Measurements from ENCODE around the gene PTPRK.

Gene PTPRK

GRCh38 chr6:128249429-128249828 is 271.0 kb downstream of the PTPRK start:
- DNase-seq (ENCODE audit: low read depth, low spot score): no peak

DNA sequence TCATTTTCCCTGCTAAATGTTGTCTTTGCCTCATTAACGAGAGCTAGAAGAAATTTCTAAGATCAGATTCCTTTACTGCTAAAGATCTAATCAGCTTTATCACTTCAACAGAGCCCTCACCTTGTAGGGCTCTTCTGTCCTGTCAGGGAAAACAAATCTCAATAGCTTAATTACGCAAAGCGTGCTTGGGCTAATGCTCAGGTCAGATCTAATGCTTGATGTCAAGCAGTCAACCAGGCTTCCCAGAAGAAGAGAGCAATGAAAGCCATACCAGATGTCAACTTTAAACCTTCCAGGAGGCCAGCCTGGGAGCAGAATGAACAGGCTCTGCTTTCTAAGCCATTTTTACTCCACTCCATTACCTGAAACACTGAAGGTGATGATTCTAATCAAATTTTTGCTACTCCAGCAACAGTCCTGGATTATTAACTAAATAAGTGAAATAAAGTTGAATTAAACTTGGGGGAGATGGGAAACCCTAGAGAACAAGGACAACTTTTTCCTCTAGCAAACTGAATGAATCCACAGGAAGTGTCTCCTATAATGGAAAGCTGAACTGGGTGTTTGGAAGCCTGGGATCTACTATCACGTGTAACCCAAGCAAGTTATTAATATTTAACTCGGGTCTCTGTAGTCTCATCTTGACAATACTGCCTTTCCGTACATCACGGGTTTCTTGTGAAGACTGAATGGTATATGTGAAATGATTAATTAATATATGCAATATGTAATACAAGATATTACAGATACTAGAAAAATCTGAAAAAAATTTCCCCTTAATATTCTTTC is 273.7 kb downstream of the PTPRK start:
- no peak for DNase-seq (ENCODE audit: low read depth, low spot score)

DNA sequence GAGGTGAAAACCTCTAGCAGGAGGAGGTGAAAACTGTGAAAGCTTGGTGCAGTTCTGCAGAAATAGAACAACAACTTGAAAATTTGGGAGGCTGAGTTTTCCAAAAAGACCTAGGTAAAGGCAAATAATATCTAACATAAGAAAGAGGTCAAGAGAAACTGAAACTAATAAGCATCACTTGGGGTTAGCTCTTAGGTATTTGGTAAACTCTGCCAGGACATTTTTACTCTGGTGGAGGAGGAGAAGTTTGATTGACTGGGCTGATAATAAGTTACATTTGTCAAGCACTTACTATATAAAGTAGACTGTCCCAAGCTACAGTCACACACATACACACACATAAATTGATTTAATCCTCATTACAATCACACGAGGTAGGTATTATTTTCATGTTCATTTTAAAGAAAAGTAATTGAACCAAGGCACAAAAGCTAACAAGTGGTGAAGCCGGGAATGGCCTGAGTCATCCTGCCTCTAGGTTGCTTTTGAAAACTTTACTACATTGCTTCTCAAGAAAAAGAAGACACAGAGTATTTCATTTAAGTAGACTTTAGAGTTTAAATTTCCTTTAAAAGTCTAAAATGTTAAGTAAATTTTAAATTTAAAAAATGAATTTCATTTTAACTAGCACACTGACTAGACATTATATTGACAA is 275.5 kb downstream of the PTPRK start:
- DNase-seq (ENCODE audit: low read depth, low spot score): no peak

- DNase-seq (ENCODE audit: low read depth, low spot score): no peak
Observed at GRCh38 chr6:128242765-128243403, 277.5 kb downstream of the PTPRK start.

DNA sequence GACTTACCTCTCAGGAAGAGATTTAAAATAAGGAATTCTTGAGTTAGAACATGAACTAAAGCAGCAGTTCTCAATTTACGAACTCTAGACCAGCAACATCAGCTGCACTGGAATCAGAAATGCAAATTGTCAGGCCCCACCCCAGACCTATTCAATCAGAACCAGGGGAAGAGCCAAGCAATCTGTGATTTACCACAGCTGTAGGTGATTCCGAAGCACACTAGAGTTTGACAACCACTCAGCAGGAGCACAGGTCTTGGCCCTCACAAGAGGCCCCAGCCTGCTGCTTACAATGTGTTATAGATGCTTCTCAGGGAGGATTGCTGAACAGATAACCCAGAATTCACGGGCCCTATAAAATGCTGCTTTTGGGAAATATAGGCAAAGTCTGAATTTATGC is 279.2 kb downstream of the PTPRK start:
- no peak for DNase-seq (ENCODE audit: low read depth, low spot score)

DNA sequence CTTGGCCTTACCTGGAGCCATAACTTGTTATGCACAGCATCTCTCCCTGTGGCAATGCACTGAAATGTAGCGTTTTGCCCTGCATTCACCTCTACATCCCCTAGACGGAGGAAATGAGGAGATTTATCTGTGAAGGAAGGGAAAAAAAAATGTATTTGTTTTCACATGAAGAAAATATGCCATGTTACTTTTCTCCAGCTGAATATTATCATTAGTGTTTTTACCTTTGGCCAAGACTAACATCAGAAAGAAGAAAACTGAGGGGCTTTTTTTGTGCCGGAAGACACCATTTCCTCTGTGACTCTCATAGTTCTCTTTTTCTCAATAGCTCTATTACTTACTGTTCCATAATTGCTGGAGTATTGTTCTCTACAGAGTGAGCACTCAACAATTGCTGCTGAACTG is 280.4 kb downstream of the PTPRK start:
- no peak for DNase-seq (ENCODE audit: low read depth, low spot score)

GRCh38 chr6:128239146-128239545 is 281.3 kb downstream of the PTPRK start:
- DNase-seq (ENCODE audit: low read depth, low spot score): no peak

- DNase-seq (ENCODE audit: low read depth, low spot score): no peak
Observed at GRCh38 chr6:128238225-128238624, 282.2 kb downstream of the PTPRK start.

DNA sequence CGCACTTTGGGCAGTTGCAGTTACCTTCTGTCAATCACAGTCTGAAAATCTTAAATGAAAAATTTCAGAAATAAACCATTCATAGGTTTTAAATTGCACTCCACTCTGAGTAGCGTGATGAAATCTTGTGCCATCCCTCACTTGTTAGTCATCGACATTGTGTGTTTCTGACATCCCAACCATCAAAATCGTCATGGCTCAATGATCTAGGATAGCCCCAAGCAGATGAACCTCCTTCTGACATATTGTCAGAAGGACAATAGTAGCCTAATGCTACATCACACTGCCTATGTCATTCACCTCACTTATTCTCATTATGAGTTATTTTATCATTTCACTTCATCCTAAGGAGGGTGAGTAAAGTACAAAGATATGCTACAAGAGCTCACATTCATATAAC is 284.8 kb downstream of the PTPRK start:
- DNase-seq (ENCODE audit: low read depth, low spot score): no peak

DNA sequence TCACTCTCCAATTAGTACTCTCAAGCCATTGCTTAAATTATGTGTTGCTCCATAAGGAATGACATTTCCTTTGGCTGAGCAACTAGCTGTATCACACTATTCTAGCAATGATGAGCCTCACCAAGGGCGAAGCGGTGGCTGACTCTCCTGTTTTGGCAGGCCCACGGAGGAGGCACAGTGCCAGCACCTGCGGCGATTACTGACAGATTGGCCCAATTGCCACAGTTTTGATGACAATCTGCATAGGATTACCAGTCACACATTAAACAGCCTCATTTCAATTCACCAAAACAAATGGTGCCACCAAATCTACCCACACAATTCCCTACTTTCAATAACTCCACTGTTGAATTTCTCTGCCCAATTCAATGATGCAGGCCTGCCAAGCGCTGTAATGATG is 286.9 kb downstream of the PTPRK start:
- DNase-seq (ENCODE audit: low read depth, low spot score): no peak

GRCh38 chr6:128230267-128230989 is 290.0 kb downstream of the PTPRK start:
- DNase-seq (ENCODE audit: low read depth, low spot score): no peak

GRCh38 chr6:128225612-128226011 is 294.8 kb downstream of the PTPRK start:
- DNase-seq (ENCODE audit: low read depth, low spot score): no peak

DNA sequence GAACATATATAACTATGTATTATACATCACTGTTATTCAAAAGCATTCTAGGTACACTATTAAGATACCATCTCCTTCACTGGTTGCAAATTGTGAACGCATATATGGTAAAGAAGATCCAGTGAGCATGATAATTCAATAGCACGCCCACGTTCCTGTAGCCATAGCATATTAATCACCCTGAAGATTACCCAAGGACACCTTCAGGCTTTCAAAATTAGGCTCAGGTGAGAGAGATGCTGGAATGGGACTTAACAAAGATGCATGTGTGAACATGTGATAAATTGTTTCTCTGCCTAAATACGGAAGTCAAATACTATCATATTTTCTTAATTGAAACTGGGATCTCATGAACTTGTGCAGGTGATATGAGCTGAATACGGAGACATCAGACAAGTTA is 303.5 kb downstream of the PTPRK start:
- DNase-seq (ENCODE audit: low read depth, low spot score): no peak

GRCh38 chr6:128209771-128210170 is 310.6 kb downstream of the PTPRK start:
- no peak for DNase-seq (ENCODE audit: low read depth, low spot score)

DNA sequence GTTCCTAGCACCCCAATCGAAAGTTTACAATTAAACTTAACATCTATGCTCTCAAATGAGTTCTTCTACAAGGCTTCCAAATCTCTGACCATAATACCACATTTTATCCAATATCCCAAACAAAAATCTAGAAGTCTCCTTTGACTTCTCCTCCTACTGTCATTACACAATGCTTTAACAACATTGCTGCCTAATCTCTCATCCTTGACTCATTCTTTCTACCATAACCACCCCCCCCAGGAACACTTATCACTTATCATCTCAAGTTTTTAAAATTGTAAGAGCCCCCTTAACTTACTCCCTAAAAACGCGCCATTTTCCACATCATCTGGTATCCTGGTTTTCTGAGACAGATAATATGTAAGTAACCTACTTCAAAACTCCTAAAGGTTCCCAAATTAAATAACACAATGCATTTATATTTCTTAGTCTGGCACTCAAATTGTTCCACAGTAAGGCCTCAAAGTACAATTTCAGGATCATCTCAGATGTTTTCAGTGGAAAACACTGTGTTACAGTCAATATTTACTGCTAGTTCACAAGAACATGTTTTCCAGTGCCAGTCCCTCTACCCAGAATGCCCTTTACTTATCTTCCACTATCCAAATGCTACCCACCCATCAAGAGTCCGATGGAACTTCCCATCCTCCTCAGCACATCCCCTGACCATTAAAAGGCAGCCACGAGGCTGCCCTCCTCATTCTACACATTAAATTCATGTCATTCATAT is 311.4 kb downstream of the PTPRK start:
- no peak for DNase-seq (ENCODE audit: low read depth, low spot score)

- DNase-seq (ENCODE audit: low read depth, low spot score): no peak
Observed at GRCh38 chr6:128208078-128208477, 312.3 kb downstream of the PTPRK start.

DNA sequence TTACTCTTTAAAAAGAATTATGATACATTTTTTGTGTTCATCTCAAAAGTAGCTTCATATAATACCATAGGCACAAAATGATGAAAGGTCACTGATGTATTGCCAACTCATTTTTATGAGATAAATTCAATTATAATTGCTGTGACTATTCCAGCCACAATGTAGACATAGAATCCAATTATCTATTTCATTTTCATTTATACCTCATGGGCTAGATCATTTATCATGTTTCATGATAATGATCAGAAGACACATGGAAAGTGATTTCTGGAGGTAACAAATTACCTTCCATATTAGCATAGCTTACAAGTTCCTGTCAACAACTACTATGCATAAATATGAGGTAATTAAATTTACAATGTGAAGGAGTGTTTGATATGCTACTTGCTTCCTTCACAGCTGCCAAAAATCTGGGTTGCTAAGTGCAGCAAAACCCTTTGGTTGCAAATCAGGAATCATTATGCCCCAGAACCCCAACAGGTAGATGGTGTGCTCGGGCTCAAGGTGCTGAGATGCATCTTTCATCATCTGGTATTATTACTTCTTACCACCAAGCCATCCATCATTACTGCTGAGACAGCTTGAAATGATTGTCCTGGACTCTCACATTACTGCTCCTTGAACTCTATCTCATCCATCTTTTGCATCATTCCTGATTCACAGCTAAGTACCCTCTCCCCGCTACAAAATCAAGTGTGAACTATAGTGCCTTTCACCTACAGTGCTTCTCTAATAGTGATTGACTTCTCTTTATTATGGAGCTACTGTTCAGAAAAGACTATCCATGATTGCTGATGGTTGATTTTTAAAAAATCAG is 313.6 kb downstream of the PTPRK start:
- no peak for DNase-seq (ENCODE audit: low read depth, low spot score)

DNA sequence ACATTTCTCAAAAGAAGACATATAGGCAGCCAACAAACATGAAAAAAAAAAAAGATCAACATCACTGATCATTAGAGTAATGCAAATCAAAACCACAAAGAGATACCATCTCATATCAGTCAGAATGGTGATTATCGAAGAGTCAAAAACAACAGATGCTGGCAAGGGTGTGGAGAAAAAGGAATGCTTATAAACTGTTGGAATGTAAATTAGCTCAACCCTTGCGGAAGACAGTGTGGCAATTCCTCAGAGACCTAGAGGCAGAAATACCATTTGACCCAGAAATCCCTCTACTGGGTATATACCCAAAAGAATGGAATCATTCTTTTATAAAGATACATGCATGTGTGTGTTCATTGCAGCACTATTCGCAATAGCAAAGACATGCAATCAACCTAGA is 315.8 kb downstream of the PTPRK start:
- DNase-seq (ENCODE audit: low read depth, low spot score): no peak

GRCh38 chr6:128202169-128202765 is 318.1 kb downstream of the PTPRK start:
- DNase-seq (ENCODE audit: low read depth, low spot score): no peak

- no peak for DNase-seq (ENCODE audit: low read depth, low spot score)
Observed at GRCh38 chr6:128200789-128201188, 319.6 kb downstream of the PTPRK start.
